Tibial nerve (tissue), 4 donors: ENCODE data around the gene LATS2. TPM values are rescaled to one million over a fixed set of nuclear protein-coding genes. Genes with fewer than 3 reads are reported as not detected.
"Not testable (repeated sequence)": the region's sequence is repeated elsewhere in the genome, so short reads cannot be mapped to it uniquely, and the experiment has no call there.

Source experiments
- DNase-seq, 2 donors: peaks; one replicate each; pipeline ENCODE4 v3.0.0-alpha.2; 2019; ENCODE audit warnings: low spot score in 2 of 2
- H3K27ac ChIP-seq, 4 donors: fragments of 200-600 bp; sonication (generic) in 3 of 4; one replicate each; pipeline ENCODE4 v1.5.1; 2017 to 2019; ENCODE audit warnings: mild to moderate bottlenecking in 1 of 4
- H3K27me3 ChIP-seq, 2 donors: fragments of 200-600 bp; sonication (generic) in 1 of 2; one replicate each; pipeline versions ENCODE4 v1.5.1 to v1.6.0; 2017 to 2019
- H3K36me3 ChIP-seq, 3 donors: fragments of 200-600 bp; sonication (generic); one replicate each; pipeline ENCODE4 v1.5.1; 2018 to 2019
- H3K4me1 ChIP-seq, 4 donors: fragments of 200-600 bp; sonication (generic) in 3 of 4; one replicate each; pipeline ENCODE4 v1.5.1; 2017 to 2019
- H3K4me3 ChIP-seq, 4 donors: fragments of 200-600 bp; sonication (generic) in 3 of 4; one replicate each; pipeline ENCODE4 v1.5.1; 2017 to 2019; ENCODE audit warnings: mild to moderate bottlenecking in 1 of 4, moderate library complexity in 1 of 4
- H3K9me3 ChIP-seq, 4 donors: fragments of 200-600 bp; sonication (generic) in 3 of 4; one replicate each; pipeline ENCODE4 v1.5.1; 2017 to 2019
- CTCF ChIP-seq, 5 experiments: fragments of 200-600 bp in 3 of 5; fragments of 450-650 bp in 2 of 5; sonication (generic) in 3 of 5; IDR thresholded peaks; one replicate each; pipeline ENCODE4 v1.5.1; 2016 to 2019; ENCODE audit warnings: antibody characterized with exemption in 5 of 5, mild to moderate bottlenecking in 3 of 5, moderate library complexity in 2 of 5
- EP300 ChIP-seq, 2 donors: sonication (generic); formaldehyde crosslinking; IDR thresholded peaks; one replicate each; pipeline ENCODE4 v1.6.1; 2017; ENCODE audit warnings: antibody characterized with exemption in 2 of 2, mild to moderate bottlenecking in 1 of 2
- POLR2A ChIP-seq, 2 donors: fragments of 450-650 bp; IDR thresholded peaks; one replicate each; pipeline ENCODE4 v1.6.1; 2017; ENCODE audit warnings: antibody characterized with exemption in 2 of 2, mild to moderate bottlenecking in 2 of 2, moderate library complexity in 2 of 2
- WGBS, 2 donors: methylation state at CpG; one replicate each; pipeline ENCODE4 v1.1.5; 2018; 5-methylcytosine and 5-hydroxymethylcytosine counted together
- small RNA-seq: library from RNA; depleted of rRNA; stranded (forward); fragments of <200 nt; gene quantifications from one replicate; pipeline ENCODE3, GENCODE V24; 2016
- total RNA-seq, 4 donors: library from RNA; depleted of rRNA; stranded (reverse); fragments of >200 nt; gene quantifications; one replicate each; pipeline ENCODE4 v1.1.0, GENCODE V29; 2016

The LATS2 gene
- total RNA-seq, 4 donors from 2014 or later = 40.2 to 49.4 (median 42.3) TPM

- no peak for DNase-seq
- 76 to 79% methylated on average over 6 of the region's 6 CpGs for WGBS, 2 donors
- TF ChIP-seq EP300 (IDR thresholded peaks at IDR 0.05) = no peak
- TF ChIP-seq CTCF (IDR thresholded peaks at IDR 0.05) = no peak
- no peak for TF ChIP-seq POLR2A (IDR thresholded peaks at IDR 0.05)
- no peaks in the 10 kb centered on the region for H3K27me3 ChIP-seq
- H3K27ac ChIP-seq = no peak overlapping the region
- no peaks in the 10 kb centered on the region for H3K9me3 ChIP-seq
- H3K36me3 ChIP-seq = no peaks in the 10 kb centered on the region
- no peak overlapping the region for H3K4me3 ChIP-seq
- H3K4me1 ChIP-seq = peaks cover 0 to 4% (median 0%) of the 10 kb centered on the region in 4 donors
Observed at GRCh38 chr13:20938302-20938701, 123.1 kb downstream of the LATS2 start.

GRCh38 chr13:20927596-20928257 lies 133.7 kb downstream of the LATS2 start:
- WGBS, 2 donors = 62 to 64% methylated on average over 4 of the region's 4 CpGs
- DNase-seq = no peak
- no peaks in the 10 kb centered on the region for H3K36me3 ChIP-seq
- no peaks in the 10 kb centered on the region for H3K27me3 ChIP-seq
- H3K4me3 ChIP-seq = no peak overlapping the region
- H3K4me1 ChIP-seq = no peaks in the 10 kb centered on the region
- H3K9me3 ChIP-seq = no peaks in the 10 kb centered on the region
- no peak overlapping the region for H3K27ac ChIP-seq
- TF ChIP-seq POLR2A (IDR thresholded peaks at IDR 0.05) (no peak), EP300 (IDR thresholded peaks at IDR 0.05) (no peak), CTCF (IDR thresholded peaks at IDR 0.05) (no peak)

- not testable (repeated sequence) for H3K9me3 ChIP-seq, DNase-seq, H3K27me3 ChIP-seq, H3K27ac ChIP-seq, H3K36me3 ChIP-seq, H3K4me3 ChIP-seq, H3K4me1 ChIP-seq
- 68 to 77% methylated on average over 13 of the region's 13 CpGs for WGBS, 2 donors
Observed at GRCh38 chr13:20925395-20925790, 136.0 kb downstream of the LATS2 start.

- H3K36me3 ChIP-seq = no peaks in the 10 kb centered on the region
- no peaks in the 10 kb centered on the region for H3K4me1 ChIP-seq
- no peak overlapping the region for H3K27ac ChIP-seq
- WGBS, 2 donors = 22 to 29% methylated on average over 3 of the region's 3 CpGs
- no peak overlapping the region for H3K4me3 ChIP-seq
- DNase-seq = peak; percentile 53 to 93
- no peaks in the 10 kb centered on the region for H3K9me3 ChIP-seq
- TF ChIP-seq POLR2A (IDR thresholded peaks at IDR 0.05) (no peak), CTCF (IDR thresholded peaks at IDR 0.05) (peak; percentile 47 to 79 (median 61))
- H3K27me3 ChIP-seq = no peaks in the 10 kb centered on the region
Observed at GRCh38 chr13:20924758-20925394, 136.5 kb downstream of the LATS2 start.

- no peak for DNase-seq
- Histone ChIP-seq H3K4me3 (no peak overlapping the region), H3K4me1 (no peaks in the 10 kb centered on the region), H3K9me3 (no peaks in the 10 kb centered on the region), H3K27me3 (no peaks in the 10 kb centered on the region), H3K36me3 (no peaks in the 10 kb centered on the region), H3K27ac (no peak overlapping the region)
- TF ChIP-seq EP300 (IDR thresholded peaks at IDR 0.05) = no peak
- no peak for TF ChIP-seq POLR2A (IDR thresholded peaks at IDR 0.05)
- TF ChIP-seq CTCF (IDR thresholded peaks at IDR 0.05) = no peak
- WGBS, 2 donors = 79 to 87% methylated on average over 4 of the region's 4 CpGs
Observed at GRCh38 chr13:20923272-20923671, 138.1 kb downstream of the LATS2 start.

Small RNA genes within 50 kb of the gene (small RNA-seq; reads per million reads assigned to genes)
- not detected for gene PPIAP27
- not detected for gene RNU4-9P

Other genes with a start within 250 kb of the LATS2 start
- 10 to 100 TPM; 15.3 to 28.8 (median 19.4) TPM for gene XPO4, start 158.8 kb downstream of the LATS2 start, total RNA-seq
- gene SAP18, start 78.5 kb upstream of the LATS2 start, total RNA-seq = 10 to 100 TPM; 23.3 to 55.3 (median 38.8) TPM
- gene SKA3, start 115.0 kb upstream of the LATS2 start, total RNA-seq = 1 to 10 TPM in 1 of 4 donors, under 1 TPM in 3; 0.20 to 2.3 (median 0.26) TPM
- 10 to 100 TPM; 37.8 to 50.5 (median 42.3) TPM for gene MRPL57, start 115.1 kb upstream of the LATS2 start, total RNA-seq